Vagina (tissue), 2 donors: Measurements from ENCODE around the gene OTULIN.

Source experiments
- POLR2A ChIP-seq, 2 donors: fragments of 450-650 bp; IDR thresholded peaks; one replicate each; pipeline ENCODE4 v1.6.1; 2017; ENCODE audit warnings: antibody characterized with exemption in 2 of 2, mild to moderate bottlenecking in 2 of 2, moderate library complexity in 2 of 2
- POLR2AphosphoS5 ChIP-seq, 2 donors: sonication (generic); formaldehyde crosslinking; IDR thresholded peaks; one replicate each; pipeline ENCODE4 v1.9.0; 2017; ENCODE audit warnings: antibody characterized with exemption in 2 of 2, mild to moderate bottlenecking in 2 of 2, low read depth in 1 of 2; ENCODE audit not compliant: insufficient read depth in 1 of 2
- TF ChIP-seq, protein P1 (sequence below), 3 experiments: fragments of 450-650 bp in 2 of 3; fragments of 200-600 bp in 1 of 3; sonication (generic) in 1 of 3; IDR thresholded peaks; one replicate each; pipeline ENCODE4 v1.5.1; 2017 to 2019; ENCODE audit warnings: antibody characterized with exemption in 3 of 3, mild to moderate bottlenecking in 2 of 3, moderate library complexity in 2 of 3

DNA sequence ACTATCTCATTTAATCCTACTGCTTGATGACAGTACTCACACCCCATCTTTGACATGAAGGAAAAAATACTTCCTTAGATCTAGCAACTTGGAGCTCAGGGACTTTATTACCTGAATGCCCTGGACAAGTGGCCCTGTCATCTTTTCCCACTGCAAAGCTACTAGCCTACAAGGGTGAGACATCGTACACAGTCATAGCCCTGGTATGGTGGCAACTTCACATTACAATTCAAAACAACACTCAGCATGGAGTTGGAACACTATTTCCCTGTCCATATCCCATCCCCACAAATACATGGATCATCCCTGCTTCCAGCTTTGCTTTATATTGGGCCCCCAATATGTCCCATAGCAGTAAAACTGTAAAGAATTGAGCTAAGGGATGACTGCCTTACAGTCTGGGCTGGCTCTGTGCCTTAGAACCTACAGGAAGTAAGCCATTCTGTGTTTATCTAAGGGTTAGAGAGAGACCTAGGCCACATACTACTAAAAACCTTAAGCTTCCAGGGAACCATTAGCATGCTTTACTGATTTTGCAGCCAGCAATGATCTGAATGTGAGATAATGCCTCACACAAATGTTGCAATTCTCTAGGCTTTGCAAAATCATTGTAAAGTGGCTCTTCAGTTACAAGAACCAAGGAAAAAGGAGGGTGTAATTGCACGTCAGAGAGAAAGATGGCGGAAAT is 55.9 kb downstream of the OTULIN start:
- TF ChIP-seq, protein P1, sequence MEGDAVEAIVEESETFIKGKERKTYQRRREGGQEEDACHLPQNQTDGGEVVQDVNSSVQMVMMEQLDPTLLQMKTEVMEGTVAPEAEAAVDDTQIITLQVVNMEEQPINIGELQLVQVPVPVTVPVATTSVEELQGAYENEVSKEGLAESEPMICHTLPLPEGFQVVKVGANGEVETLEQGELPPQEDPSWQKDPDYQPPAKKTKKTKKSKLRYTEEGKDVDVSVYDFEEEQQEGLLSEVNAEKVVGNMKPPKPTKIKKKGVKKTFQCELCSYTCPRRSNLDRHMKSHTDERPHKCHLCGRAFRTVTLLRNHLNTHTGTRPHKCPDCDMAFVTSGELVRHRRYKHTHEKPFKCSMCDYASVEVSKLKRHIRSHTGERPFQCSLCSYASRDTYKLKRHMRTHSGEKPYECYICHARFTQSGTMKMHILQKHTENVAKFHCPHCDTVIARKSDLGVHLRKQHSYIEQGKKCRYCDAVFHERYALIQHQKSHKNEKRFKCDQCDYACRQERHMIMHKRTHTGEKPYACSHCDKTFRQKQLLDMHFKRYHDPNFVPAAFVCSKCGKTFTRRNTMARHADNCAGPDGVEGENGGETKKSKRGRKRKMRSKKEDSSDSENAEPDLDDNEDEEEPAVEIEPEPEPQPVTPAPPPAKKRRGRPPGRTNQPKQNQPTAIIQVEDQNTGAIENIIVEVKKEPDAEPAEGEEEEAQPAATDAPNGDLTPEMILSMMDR (IDR thresholded peaks at IDR 0.05): no peak
- TF ChIP-seq POLR2A (IDR thresholded peaks at IDR 0.05) (no peak), POLR2AphosphoS5 (IDR thresholded peaks at IDR 0.05; ENCODE audit: insufficient read depth in 1 of 2, low read depth in 1 of 2) (no peak)
